Vagina (tissue), 2 donors: ENCODE measurements around the gene UPF1. TPM values are rescaled to one million over a fixed set of nuclear protein-coding genes. Genes with fewer than 3 reads are reported as not detected.

Experiments
- DNase-seq, 2 donors: peaks; one replicate each; pipeline ENCODE4 v3.0.0-alpha.2; 2017; ENCODE audit errors: extremely low spot score in 2 of 2
- H3K27ac ChIP-seq: fragments of 200-600 bp; sonication (generic); one replicate; pipeline ENCODE4 v1.5.1; 2019
- H3K27me3 ChIP-seq: fragments of 200-600 bp; sonication (generic); one replicate; pipeline ENCODE4 v1.5.1; 2019
- H3K36me3 ChIP-seq, 2 donors: fragments of 200-600 bp; sonication (generic); one replicate each; pipeline ENCODE4 v1.5.1; 2017 to 2019
- H3K4me1 ChIP-seq: fragments of 200-600 bp; sonication (generic); one replicate; pipeline ENCODE4 v1.5.1; 2019
- H3K4me3 ChIP-seq, 2 donors: fragments of 200-600 bp; sonication (generic); 1 replicate in 1 of 2; 2 replicates in 1 of 2; pipeline ENCODE4 v1.5.1; 2016 to 2019
- H3K9me3 ChIP-seq: fragments of 200-600 bp; sonication (generic); one replicate; pipeline ENCODE4 v1.5.1; 2019
- CTCF ChIP-seq, 3 experiments: fragments of 450-650 bp in 2 of 3; fragments of 200-600 bp in 1 of 3; sonication (generic) in 1 of 3; IDR thresholded peaks; one replicate each; pipeline ENCODE4 v1.5.1; 2017 to 2019; ENCODE audit warnings: antibody characterized with exemption in 3 of 3, mild to moderate bottlenecking in 2 of 3, moderate library complexity in 2 of 3
- POLR2A ChIP-seq, 2 donors: fragments of 450-650 bp; IDR thresholded peaks; one replicate each; pipeline ENCODE4 v1.6.1; 2017; ENCODE audit warnings: antibody characterized with exemption in 2 of 2, mild to moderate bottlenecking in 2 of 2, moderate library complexity in 2 of 2
- POLR2AphosphoS5 ChIP-seq, 2 donors: sonication (generic); formaldehyde crosslinking; IDR thresholded peaks; one replicate each; pipeline ENCODE4 v1.9.0; 2017; ENCODE audit warnings: antibody characterized with exemption in 2 of 2, mild to moderate bottlenecking in 2 of 2, low read depth in 1 of 2; ENCODE audit not compliant: insufficient read depth in 1 of 2
- intact Hi-C: fragments of 100-400 bp; cut with DNase I; formaldehyde crosslinking; loops from one replicate; pipeline ENCODE4 v1.15.1; 2023
- total RNA-seq: library from RNA; depleted of rRNA; stranded (reverse); fragments of >200 nt; gene quantifications from one replicate; pipeline ENCODE4 v1.2.3, GENCODE V29; 2016

Gene UPF1
- total RNA-seq, 1 donor from 2014 or later: 77.8 TPM

- TF ChIP-seq POLR2AphosphoS5 (IDR thresholded peaks at IDR 0.05; ENCODE audit: insufficient read depth in 1 of 2, low read depth in 1 of 2): no peak
- no peak for TF ChIP-seq POLR2A (IDR thresholded peaks at IDR 0.05)
- TF ChIP-seq CTCF (IDR thresholded peaks at IDR 0.05): no peak
- no peaks in the 10 kb centered on the region for H3K27me3 ChIP-seq
- no peaks in the 10 kb centered on the region for H3K36me3 ChIP-seq
- intact Hi-C loops: no loop called here
- no peak for DNase-seq
- no peak overlapping the region for H3K4me3 ChIP-seq
- no peaks in the 10 kb centered on the region for H3K9me3 ChIP-seq
- H3K4me1 ChIP-seq: no peaks in the 10 kb centered on the region
- H3K27ac ChIP-seq: no peak overlapping the region
Observed at GRCh38 chr19:18878058-18878797, 46.5 kb downstream of the UPF1 start.

GRCh38 chr19:18878858-18879578 is 47.3 kb downstream of the UPF1 start:
- no peaks in the 10 kb centered on the region for H3K4me1 ChIP-seq
- no peaks in the 10 kb centered on the region for H3K27me3 ChIP-seq
- no peaks in the 10 kb centered on the region for H3K36me3 ChIP-seq
- H3K27ac ChIP-seq: no peak overlapping the region
- no peak overlapping the region for H3K4me3 ChIP-seq
- H3K9me3 ChIP-seq: no peaks in the 10 kb centered on the region
- no peak for DNase-seq
- TF ChIP-seq CTCF (IDR thresholded peaks at IDR 0.05): no peak
- TF ChIP-seq POLR2AphosphoS5 (IDR thresholded peaks at IDR 0.05; ENCODE audit: insufficient read depth in 1 of 2, low read depth in 1 of 2): no peak
- no peak for TF ChIP-seq POLR2A (IDR thresholded peaks at IDR 0.05)
- intact Hi-C loops: no loop called here

- no peaks in the 10 kb centered on the region for H3K4me1 ChIP-seq
- no peaks in the 10 kb centered on the region for H3K9me3 ChIP-seq
- H3K27me3 ChIP-seq: no peaks in the 10 kb centered on the region
- intact Hi-C loops: no loop called here
- H3K27ac ChIP-seq: no peak overlapping the region
- H3K36me3 ChIP-seq: no peaks in the 10 kb centered on the region
- no peak overlapping the region for H3K4me3 ChIP-seq
- no peak for TF ChIP-seq POLR2A (IDR thresholded peaks at IDR 0.05)
- TF ChIP-seq POLR2AphosphoS5 (IDR thresholded peaks at IDR 0.05; ENCODE audit: insufficient read depth in 1 of 2, low read depth in 1 of 2): no peak
- no peak for TF ChIP-seq CTCF (IDR thresholded peaks at IDR 0.05)
- no peak for DNase-seq
Observed at GRCh38 chr19:18879579-18880373, 48.0 kb downstream of the UPF1 start.

GRCh38 chr19:18881491-18881890 is 49.7 kb downstream of the UPF1 start:
- DNase-seq: no peak
- Histone ChIP-seq H3K27ac (no peak overlapping the region), H3K36me3 (no peaks in the 10 kb centered on the region), H3K4me1 (no peaks in the 10 kb centered on the region), H3K9me3 (no peaks in the 10 kb centered on the region), H3K4me3 (no peak overlapping the region), H3K27me3 (no peaks in the 10 kb centered on the region)
- TF ChIP-seq CTCF (IDR thresholded peaks at IDR 0.05) (no peak), POLR2A (IDR thresholded peaks at IDR 0.05) (no peak), POLR2AphosphoS5 (IDR thresholded peaks at IDR 0.05; ENCODE audit: insufficient read depth in 1 of 2, low read depth in 1 of 2) (no peak)
- intact Hi-C loops: no loop called here
